ENCODE measurements around the gene TMC7.

Gene TMC7

GRCh38 chr16:19075511-19075910 lies 91.8 kb downstream of the TMC7 start:
- TF ChIP-seq, protein P1, sequence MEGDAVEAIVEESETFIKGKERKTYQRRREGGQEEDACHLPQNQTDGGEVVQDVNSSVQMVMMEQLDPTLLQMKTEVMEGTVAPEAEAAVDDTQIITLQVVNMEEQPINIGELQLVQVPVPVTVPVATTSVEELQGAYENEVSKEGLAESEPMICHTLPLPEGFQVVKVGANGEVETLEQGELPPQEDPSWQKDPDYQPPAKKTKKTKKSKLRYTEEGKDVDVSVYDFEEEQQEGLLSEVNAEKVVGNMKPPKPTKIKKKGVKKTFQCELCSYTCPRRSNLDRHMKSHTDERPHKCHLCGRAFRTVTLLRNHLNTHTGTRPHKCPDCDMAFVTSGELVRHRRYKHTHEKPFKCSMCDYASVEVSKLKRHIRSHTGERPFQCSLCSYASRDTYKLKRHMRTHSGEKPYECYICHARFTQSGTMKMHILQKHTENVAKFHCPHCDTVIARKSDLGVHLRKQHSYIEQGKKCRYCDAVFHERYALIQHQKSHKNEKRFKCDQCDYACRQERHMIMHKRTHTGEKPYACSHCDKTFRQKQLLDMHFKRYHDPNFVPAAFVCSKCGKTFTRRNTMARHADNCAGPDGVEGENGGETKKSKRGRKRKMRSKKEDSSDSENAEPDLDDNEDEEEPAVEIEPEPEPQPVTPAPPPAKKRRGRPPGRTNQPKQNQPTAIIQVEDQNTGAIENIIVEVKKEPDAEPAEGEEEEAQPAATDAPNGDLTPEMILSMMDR (IDR thresholded peaks at IDR 0.05; ENCODE audit: extremely low read depth, missing control alignments): no peak
- DNase-seq (ENCODE audit: low spot score): no peak

GRCh38 chr16:19077879-19078278 lies 94.1 kb downstream of the TMC7 start:
- DNase-seq (ENCODE audit: low spot score): no peak
- TF ChIP-seq, protein P1 (IDR thresholded peaks at IDR 0.05; ENCODE audit: extremely low read depth, missing control alignments): no peak

DNA sequence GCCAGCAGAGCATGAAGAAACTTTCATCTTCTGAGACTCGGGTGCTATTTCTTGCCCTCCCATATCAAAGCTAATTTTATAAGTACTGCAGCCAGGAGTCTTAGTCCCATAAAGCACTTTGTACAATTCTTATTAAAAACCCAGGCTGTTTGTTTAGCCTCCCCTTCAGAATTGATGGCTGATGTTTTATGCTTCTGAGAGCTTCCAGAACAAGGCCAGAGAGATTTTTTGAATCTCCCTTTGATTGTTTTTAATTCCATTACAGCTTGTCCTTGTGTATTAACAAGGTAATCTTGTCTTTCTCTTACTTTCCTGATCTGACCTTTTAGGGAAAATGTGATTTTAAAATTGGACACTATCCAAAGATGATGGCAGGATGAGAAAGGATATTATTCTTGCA lies 99.9 kb downstream of the TMC7 start:
- TF ChIP-seq, protein P1 (IDR thresholded peaks at IDR 0.05; ENCODE audit: extremely low read depth, missing control alignments): no peak
- no peak for DNase-seq (ENCODE audit: low spot score)

- TF ChIP-seq, protein P1 (IDR thresholded peaks at IDR 0.05; ENCODE audit: extremely low read depth, missing control alignments): no peak
- DNase-seq (ENCODE audit: low spot score): no peak
Observed at GRCh38 chr16:19084139-19084538, 100.4 kb downstream of the TMC7 start.

- DNase-seq (ENCODE audit: low spot score): no peak
- TF ChIP-seq, protein P1 (IDR thresholded peaks at IDR 0.05; ENCODE audit: extremely low read depth, missing control alignments): no peak
Observed at GRCh38 chr16:19084879-19085278, 101.1 kb downstream of the TMC7 start.

- DNase-seq (ENCODE audit: low spot score): no peak
- TF ChIP-seq, protein P1 (IDR thresholded peaks at IDR 0.05; ENCODE audit: extremely low read depth, missing control alignments): no peak
Observed at GRCh38 chr16:19085679-19086200, 102.0 kb downstream of the TMC7 start.

- peak; percentile 82 for DNase-seq (ENCODE audit: low spot score)
- TF ChIP-seq, protein P1 (IDR thresholded peaks at IDR 0.05; ENCODE audit: extremely low read depth, missing control alignments): peak; percentile 87
Observed at GRCh38 chr16:19086322-19087199, 102.8 kb downstream of the TMC7 start.
